NCI-H510A treated with DMSO at 0.1 percent for 48 hours (cell line): ENCODE data around the gene KRTAP10-2.

Source experiments
- DNase-seq: peaks from one replicate; lab custom pipeline; 2025; lab: John Stamatoyannopoulos, UW

KRTAP10-2 gene

GRCh38 chr21:44539991-44540666 lies 11.2 kb downstream of the KRTAP10-2 start, which contains the start of gene KRTAP10-1:
Gene KRTAP10-1, minus strand, starts transcription at chr21:44540195. Its CDS starts 45 bp downstream, at chr21:44540150.
- DNase-seq: no peak

- no peak for DNase-seq
Measured at GRCh38 chr21:44539046-44539445, 12.3 kb downstream of the KRTAP10-2 start.

GRCh38 chr21:44537930-44538911 lies 13.1 kb downstream of the KRTAP10-2 start:
- DNase-seq: no peak

GRCh38 chr21:44535963-44536362 lies 15.3 kb downstream of the KRTAP10-2 start:
- no peak for DNase-seq

GRCh38 chr21:44534688-44535087 lies 16.6 kb downstream of the KRTAP10-2 start:
- no peak for DNase-seq

- DNase-seq: no peak
Measured at GRCh38 chr21:44533891-44534627, 17.2 kb downstream of the KRTAP10-2 start.

GRCh38 chr21:44533121-44533890 lies 18.0 kb downstream of the KRTAP10-2 start:
- DNase-seq: no peak

GRCh38 chr21:44532712-44533111 lies 18.6 kb downstream of the KRTAP10-2 start:
- DNase-seq: no peak

GRCh38 chr21:44531606-44532564 lies 19.4 kb downstream of the KRTAP10-2 start:
- no peak for DNase-seq

- no peak for DNase-seq
Measured at GRCh38 chr21:44530903-44531605, 20.3 kb downstream of the KRTAP10-2 start.

GRCh38 chr21:44530221-44530902 lies 20.9 kb downstream of the KRTAP10-2 start:
- no peak for DNase-seq

- DNase-seq: no peak
Measured at GRCh38 chr21:44529503-44530125, 21.7 kb downstream of the KRTAP10-2 start.

- DNase-seq: no peak
Measured at GRCh38 chr21:44529011-44529421, 22.3 kb downstream of the KRTAP10-2 start.

- DNase-seq: no peak
Measured at GRCh38 chr21:44528634-44528995, 22.7 kb downstream of the KRTAP10-2 start.

GRCh38 chr21:44527983-44528633 lies 23.2 kb downstream of the KRTAP10-2 start:
- no peak for DNase-seq

GRCh38 chr21:44527156-44527982 lies 23.9 kb downstream of the KRTAP10-2 start:
- DNase-seq: no peak
